22Rv1 (cell line): ENCODE data around the gene MAGI1.

Experiments
- ZFX ChIP-seq: fragments of 450-650 bp; IDR thresholded peaks from 2 replicates; pipeline ENCODE4 v1.6.1; 2017; ENCODE audit warnings: antibody characterized with exemption, borderline replicate concordance
- TF ChIP-seq, protein P1 (sequence below): fragments of 450-650 bp; IDR thresholded peaks from 2 replicates; pipeline ENCODE4 v1.5.1; 2017; ENCODE audit warnings: mild to moderate bottlenecking

DNA sequence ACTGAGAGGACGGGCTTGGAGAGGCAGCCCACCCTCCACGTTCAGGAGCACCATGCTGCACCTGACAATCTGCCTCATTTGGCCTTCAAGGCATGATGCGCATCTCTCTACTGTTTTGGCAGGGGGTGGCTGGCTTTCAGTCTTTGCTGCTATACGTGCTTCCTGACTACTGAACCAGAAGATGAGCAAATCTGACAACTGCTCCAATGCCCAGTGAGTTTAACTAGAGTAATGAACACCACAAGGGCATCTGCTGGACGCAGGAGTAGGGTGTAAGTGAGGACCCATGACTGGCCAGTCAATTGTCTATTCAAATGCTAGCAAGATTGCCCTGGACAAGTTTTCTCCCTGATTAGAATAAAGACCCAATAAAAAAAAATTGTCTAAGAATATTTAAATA lies 335.7 kb downstream of the MAGI1 start:
- TF ChIP-seq, protein P1, sequence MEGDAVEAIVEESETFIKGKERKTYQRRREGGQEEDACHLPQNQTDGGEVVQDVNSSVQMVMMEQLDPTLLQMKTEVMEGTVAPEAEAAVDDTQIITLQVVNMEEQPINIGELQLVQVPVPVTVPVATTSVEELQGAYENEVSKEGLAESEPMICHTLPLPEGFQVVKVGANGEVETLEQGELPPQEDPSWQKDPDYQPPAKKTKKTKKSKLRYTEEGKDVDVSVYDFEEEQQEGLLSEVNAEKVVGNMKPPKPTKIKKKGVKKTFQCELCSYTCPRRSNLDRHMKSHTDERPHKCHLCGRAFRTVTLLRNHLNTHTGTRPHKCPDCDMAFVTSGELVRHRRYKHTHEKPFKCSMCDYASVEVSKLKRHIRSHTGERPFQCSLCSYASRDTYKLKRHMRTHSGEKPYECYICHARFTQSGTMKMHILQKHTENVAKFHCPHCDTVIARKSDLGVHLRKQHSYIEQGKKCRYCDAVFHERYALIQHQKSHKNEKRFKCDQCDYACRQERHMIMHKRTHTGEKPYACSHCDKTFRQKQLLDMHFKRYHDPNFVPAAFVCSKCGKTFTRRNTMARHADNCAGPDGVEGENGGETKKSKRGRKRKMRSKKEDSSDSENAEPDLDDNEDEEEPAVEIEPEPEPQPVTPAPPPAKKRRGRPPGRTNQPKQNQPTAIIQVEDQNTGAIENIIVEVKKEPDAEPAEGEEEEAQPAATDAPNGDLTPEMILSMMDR = no peak
- TF ChIP-seq ZFX = no peak
